KG1 (cell line): ENCODE results near the gene POU2F3.

ENCODE experiments used
- DNase-seq: peaks from one replicate; lab custom pipeline; 2025; lab: John Stamatoyannopoulos, UW

Gene POU2F3

DNA sequence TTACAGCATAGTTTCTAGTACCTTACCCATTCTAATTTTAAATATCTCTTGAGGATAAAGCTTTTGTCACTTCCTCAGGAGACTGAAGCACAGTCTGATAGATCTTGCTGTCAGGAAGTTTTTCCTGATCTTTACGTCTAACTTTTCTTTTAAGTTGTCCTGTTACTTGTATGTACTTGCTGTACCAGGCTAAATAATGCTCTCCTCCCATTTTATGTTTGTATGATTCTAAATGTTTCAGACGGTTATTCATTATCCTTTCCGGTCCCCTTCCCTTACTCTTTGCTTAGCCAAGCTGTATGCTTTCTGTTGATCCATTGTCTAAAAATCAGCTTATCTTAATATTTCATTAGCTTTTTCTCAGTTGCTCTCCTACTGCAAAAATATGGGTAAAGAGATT lies 102.3 kb downstream of the POU2F3 start:
- no peak for DNase-seq

- no peak for DNase-seq
These were observed 102.7 kb downstream of the POU2F3 start for GRCh38 chr11:120342678-120343077.

DNA sequence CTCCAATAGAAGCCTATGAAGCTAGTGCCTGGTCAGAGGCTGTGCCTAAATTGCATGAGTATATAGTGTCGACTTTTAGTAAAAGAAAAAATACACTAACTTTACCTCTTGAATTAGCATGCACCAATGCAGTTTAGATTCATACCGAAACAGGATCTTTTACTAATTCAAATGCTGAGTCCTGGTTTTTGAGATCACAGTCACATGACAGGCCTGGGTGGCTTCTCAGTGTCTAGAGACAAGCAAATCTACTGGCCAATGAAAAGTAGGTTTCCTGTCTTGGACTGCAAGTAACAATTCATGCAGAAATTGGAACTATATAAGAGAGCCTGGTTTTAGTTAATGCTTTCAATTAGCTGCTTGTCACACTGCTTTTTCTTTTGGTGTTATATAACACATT lies 103.5 kb downstream of the POU2F3 start:
- DNase-seq: no peak

DNA sequence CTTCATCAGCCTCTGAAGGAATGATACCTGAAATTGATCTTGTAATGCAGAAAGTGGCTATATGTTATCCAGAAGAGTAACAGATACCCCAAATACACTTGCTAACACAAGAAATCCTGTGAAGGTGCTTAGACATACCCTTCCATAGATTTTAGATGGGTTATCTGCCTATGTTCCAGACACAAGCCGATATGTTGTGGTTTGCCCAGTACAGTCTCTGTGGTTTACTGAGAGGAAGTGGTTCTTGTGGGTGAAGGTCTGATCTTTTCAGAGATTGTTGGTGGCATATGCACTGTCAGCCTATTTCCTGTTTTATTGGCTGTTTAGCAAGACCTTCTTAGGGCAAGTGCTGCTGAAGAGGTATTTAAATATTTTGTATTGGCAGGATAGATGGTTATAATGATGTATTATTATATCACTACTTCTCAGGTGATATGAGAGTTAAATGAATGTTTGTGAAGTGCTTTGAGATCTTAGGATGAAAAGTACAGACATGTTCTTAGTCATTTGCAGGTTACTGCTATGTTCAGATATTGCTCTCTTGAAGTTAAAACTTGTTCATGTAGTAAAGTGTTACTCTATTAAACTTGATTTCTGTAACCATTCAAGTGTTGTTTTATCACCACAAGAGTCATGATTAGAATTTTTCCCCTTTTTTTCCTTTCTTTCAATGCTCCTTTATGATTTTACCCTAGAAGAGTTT lies 104.5 kb downstream of the POU2F3 start:
- peak; percentile 88 for DNase-seq

DNA sequence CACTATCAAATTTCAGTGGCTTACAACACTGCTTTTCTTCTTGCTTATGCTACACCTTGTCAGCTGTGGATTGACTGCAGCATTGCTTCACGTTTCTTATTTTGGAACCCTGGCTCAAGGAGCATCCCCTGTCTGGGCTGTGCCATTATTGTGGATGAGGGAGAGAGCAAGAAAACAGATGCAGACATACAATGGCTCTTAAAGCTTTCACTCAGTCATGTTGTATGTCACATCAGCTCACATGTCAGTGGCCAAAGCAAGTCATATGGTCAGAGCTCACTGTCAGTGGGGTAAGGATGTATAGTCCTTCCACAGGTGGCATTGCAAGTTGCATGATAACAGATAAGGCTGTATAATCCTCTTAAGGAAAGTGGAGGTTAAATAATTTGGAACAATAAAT lies 106.3 kb downstream of the POU2F3 start:
- DNase-seq: no peak

DNA sequence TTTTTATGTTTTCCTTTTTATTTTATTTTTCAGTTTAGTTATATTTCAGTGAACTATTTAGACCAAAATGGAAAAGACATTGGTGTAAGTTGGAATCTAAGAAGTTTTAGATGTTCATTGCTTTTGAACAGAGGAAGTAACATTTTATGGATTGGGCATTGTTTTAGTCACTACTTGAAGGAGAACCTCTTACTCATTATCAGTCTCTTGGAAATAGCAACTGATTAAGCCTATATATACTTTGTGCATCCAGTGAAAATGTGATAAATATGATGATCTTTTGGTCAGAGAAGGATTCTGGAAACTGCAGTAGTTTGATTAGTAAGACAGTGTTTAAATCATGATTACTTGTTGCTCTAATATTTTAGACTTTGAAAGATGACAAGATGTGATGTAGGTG lies 110.7 kb downstream of the POU2F3 start:
- DNase-seq: no peak

DNA sequence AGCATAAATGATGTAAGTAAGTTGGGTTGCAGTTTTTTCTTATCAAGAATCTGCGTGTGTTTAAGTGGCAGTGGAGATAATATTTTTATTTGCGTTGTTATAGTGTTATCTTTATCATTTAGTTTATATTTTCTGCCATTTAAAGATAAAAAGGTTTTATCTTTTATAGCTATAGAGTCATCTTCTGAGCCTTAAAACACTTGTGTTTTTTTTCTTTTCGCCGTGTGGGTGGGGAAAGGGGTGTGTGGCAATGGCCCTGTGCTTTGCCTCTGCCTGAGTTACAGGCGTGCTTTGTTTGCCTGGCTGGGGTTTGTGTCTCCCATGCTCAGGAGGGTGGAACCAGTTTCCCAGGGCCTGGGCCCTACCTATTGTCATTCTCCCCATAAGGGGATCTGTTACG lies 112.5 kb downstream of the POU2F3 start:
- no peak for DNase-seq

DNA sequence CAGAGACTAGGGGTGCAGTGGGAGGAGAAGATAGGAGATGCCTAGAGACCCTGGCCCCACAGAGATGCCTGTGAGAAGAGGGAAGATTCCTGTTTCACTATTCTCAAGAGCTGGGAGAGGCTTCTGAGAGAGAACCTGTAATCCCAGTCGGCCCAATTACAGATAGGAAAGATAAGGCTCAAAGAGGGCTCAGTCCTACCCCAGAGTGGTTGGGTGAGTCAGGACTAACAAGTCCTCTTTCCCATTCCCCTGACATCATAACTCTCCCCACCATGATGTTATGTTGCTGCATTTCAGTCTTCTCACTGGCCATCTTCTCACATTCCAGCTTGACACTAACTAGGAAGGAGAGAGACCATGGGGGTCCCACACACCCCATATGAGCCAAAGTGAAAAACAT lies 114.1 kb downstream of the POU2F3 start:
- DNase-seq: no peak

GRCh38 chr11:120354779-120355178 lies 114.8 kb downstream of the POU2F3 start:
- no peak for DNase-seq

DNA sequence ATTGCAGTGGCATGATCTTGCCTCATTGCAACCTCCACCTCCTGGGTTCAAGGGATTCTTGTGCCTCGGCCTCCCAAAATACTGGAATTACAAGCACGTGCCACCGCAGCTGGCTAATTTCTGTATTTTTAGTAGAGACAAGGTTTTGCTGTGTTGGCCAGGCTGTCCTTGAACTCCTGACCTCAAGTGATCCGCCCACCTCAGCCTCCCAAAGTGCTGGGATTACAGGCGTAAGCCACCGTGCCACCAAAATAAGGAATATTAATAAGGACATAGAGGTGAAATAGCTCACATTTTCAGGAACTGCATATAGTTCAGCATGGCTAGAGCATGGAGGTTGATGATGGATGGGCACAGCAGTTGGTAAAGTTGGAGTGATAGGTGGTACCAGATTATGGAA lies 117.7 kb downstream of the POU2F3 start:
- no peak for DNase-seq

GRCh38 chr11:120358729-120359128 lies 118.8 kb downstream of the POU2F3 start:
- DNase-seq: no peak

DNA sequence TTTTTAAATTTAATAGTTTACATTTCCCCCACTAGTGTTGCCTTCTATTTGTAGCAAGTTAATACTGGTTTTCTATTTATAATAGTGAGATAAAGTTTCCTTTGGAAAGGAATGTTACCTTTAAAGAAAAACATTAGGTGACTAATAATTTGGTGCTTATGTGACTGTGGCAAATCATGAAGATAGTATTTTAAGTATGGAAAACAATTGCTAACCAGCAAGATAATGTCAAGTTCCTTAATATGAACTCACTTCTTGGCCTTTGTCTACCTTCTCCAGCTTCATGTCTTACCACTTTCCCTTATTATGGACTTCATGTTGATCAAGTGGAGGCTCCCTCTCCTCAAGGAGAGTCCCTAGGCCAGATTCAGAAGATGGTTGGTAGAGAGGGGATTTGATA lies 123.5 kb downstream of the POU2F3 start:
- DNase-seq: no peak

DNA sequence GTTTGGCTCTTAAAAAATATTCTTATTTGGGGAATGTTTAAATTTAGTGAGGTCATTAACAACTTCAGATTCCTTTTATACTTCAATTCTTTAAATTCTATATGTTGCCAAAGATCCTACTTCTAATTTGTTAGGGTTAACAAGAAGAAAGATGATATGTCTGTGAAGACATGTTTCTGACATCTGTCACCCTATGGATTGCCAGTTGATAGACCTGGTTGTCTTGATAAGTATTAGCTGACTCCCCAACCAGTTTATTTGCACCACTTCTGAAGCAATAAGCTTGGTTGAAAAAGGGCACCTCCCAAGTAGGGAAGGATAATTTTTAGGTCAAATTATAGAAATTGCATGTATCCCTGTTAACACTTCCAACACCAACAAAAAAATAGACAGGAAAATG lies 125.6 kb downstream of the POU2F3 start:
- DNase-seq: no peak
